ENCODE measurements around the gene DHPS.
"Not testable (repeated sequence)": the region's sequence is repeated elsewhere in the genome, so short reads cannot be mapped to it uniquely, and the experiment has no call there.

The DHPS gene

DNA sequence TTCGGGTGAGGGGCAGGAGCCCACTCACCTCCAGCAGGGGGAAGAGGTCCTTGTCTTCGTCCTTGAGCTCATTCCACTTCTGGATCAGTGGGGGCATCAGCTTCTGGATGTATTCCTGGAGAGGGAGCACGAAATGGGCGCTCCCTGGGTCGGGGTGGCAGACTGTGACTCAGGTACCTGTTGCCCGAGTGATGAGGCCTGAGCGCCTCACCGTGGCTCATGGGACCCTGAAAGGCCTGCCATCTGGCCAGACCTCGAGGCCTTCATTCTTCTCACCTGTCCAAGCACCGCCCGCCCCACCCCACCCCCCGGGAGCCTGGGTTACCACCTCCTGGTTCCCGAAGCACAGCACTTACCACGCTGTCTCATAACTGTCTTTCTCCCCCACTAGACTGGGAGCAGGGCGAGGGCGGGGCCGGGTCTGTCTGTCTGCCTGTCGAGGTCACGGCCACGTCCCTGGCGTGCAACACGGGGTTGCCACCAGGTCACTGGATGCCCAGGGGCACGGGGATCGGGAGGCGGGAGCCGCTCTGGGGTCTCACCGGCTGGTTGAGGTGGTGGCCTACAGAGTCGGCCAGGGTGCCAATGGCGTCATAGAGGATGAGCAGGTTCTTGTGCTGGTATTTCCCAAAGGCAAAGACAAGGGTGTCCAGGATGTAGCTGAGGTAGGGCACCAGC is 24.1 kb upstream of the DHPS start:
- DNase-seq (ENCODE audit: low spot score) = no peak

DNA sequence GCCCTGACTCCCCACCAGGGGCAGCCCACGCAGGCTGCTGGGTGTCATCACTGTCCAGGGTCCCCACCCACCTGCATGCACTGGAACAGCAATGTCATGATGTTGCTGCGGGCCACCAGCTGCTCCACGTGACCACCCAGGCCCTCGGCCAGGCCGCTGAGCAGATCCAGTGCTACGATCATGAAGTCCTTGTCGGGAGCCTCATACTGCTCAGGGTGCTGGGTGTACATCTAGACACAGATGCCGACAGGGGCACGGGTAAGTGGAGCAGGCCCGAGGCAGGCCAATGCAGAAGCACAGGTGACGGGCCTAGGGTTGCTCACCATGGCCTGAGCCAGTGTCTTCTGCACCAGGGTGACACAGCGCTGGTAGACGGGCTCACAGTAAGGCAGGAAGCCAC is 23.5 kb upstream of the DHPS start:
- no peak for DNase-seq (ENCODE audit: low spot score)

DNA sequence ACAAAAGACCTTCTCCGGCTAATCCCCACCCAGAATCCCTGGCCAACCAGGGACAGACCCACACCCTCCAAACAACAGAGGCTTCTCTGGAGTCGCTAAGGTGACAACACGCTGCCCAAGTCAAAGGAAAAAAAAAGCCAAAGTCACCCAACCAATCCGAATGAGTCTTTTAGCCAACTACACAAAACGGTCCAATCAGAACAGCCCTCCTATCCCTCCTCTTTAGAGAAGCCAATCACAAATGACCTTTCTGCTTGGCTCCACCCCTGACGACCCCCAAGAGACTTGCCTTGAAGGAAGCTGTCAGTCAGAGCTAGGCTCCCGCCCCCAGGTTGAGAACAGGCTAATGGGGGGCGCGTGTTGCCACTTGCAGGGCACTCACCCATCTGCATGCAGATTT is 21.4 kb upstream of the DHPS start:
- DNase-seq (ENCODE audit: low spot score) = no peak

DNA sequence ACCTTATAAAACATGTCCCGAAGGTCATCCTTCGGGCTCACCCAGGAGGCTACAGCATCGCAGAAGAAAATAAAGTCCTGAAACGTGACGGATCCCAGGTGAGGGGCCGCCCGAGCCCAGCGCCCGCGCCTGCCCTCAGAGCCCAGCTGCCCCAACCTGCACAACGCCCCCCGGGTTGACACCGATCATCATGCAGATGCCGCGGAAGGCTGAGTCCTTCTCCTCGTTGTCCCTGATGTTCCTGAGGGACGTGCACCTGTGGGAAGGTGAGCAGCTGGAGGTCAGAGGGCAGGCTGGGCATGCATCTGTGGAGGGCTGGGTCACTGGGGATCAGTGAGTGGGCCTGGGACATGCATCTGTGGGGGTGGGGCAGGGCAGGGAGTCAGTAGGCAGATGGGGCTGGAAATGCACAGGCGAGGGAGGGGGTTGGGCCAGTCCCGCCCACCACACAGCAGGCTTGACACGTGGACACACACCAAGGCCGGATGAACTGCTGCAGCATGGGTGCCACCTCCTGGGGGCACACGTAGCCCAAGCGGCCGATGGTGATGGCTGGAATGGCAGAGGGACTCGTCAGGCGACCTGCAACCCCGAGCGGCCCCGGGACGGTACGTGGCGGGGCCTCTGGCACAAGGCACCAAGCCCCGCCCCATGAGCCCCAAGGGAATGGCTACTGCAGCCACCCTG is 20.1 kb upstream of the DHPS start:
- no peak for DNase-seq (ENCODE audit: low spot score)

DNA sequence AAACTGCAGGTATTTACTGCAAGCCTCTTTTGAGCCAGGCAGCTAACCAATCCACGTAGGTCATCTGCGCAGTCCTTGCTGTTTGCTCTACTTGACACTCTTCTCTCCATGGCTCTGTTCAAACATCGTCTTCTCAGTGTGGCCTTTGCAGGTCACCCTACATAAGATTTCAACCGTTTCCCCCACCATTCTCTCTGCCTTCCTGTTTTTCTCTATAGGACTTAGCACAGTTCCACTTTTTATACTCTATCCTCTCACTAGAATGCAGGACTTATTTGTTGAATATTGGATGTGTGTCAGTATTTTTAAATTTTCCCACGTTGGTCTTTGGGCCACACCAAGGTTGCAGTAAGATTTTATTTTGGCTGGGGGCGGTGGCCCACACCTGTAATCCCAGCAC is 16.5 kb upstream of the DHPS start:
- no peak for DNase-seq (ENCODE audit: low spot score)

DNA sequence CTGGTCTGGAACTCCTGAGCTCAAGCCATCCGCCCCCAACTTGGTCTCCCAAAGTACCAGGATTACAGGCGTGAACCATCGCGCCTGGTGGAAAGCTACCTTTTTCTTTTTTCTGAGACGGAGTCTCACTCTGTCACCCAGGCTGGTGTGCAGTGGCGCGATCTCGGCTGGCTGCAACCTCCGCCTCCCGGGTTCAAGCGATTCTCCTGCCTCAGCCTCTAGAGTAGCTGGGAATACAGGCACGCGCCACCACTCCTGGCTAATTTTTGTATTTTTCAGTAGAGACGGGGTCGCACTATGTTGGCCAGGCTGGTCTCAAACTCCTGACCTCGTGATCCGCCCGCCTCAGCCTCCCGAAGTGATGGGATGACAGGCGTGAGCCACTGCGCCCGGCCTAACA is 15.7 kb upstream of the DHPS start:
- DNase-seq (ENCODE audit: low spot score) = not testable (repeated sequence)

DNA sequence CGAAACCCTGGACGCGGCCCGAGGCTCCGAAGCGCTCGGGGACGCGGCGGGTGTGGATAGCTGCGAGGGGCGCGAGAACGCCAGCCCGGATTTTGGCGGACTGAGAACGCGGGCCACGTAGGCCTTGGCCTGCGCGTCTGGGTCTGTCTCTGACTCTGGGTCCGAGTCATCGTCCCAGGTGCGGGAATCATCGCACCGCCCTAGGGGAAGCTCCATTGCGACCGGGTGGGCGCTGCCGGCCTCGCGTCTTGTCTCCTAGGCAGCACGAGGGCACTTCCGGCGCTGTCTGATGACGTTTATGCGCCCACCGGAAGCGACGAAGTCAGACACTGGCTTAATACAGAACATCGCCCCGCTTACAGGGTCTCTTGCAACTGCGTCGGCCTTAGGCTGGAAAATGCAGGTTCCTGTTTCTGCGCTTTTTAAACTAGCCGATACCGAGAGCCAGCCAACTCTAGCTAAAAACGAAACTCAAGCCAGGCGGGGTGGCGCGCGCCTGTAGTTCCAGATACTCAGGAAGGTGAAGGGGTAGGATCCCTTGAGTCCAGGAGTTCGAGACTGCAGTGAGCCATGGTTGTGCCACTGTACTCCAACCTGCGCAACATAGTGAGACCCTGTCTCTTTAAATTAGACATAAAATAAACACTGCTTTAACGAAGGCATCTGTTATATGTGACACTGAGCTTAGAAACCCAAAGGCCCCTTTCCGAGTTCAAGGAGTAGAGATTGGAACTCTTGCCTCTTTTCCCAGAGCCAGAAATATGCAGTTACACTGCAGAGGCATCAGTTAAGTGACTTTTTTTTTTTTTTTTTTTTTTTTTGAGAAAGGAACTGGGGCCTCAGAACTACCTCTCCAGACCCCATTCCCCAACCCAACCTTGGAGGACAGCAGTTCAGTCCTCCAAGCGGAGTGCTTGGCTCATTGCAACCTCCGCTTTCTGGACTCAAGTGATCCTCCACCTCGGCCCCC is 15.0 kb upstream of the DHPS start, which contains the start of gene FBXW9:
Gene FBXW9, minus strand, starts transcription at position 266 of the 970 bp plus-strand sequence. Its CDS starts 50 bp downstream, at position 216.
- DNase-seq (ENCODE audit: low spot score) = peak; percentile 96

DNA sequence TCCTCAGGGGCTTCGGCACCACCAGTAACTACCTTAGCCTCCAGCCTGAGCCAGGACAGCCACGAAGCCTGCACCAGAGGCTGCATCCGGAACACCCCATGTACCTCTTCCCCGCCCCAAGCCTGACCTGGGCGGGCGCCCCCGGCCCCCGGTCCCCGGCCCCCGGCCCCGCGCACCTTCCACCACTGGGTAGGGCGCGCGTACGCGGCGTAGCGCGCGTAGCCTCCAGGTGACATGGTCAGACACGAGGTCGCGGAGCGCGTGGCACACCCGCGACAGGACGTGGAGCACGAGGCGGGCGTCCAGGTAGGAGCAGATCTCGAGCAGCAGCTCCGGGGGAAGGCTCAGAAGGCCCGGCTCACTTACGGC is 14.3 kb upstream of the DHPS start:
- no peak for DNase-seq (ENCODE audit: low spot score)

DNA sequence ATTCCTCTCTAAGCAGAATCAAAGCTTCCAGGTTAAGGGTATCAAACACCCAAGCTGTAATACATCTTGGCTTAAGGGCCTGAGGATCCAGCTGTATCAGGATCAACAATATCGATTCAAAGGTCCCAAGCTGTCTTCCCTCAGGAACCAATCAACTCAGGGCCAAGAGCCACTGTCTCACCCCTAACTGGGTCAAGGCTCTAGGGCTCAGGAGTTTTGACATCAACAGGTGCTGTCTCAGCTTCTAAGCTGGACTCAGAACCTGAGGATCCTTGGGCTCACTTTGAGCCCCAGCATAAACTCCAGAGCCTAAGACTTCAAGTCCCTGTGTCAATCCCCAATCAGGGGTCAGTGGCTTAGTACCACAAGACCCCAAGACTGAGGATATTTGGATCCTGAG is 13.8 kb upstream of the DHPS start:
- no peak for DNase-seq (ENCODE audit: low spot score)

DNA sequence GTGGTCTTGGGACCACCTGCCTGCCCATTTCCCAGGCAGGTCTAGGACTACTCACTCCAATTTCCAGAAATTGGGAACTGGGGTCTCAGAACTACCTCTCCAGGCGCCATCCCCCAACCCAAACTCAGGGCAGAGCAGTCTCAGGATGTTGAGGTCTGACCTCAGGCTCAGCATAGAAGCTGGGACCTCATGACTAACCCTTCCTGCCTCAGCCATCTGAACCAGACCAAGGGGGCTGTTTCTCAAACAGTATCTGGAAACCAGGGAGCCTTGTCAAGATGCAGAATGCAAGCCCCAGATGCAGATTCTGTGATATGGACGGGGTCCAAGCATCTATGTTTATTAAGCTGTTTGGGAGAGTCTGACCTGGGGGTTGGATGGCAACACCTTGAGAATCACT is 13.4 kb upstream of the DHPS start:
- no peak for DNase-seq (ENCODE audit: low spot score)

DNA sequence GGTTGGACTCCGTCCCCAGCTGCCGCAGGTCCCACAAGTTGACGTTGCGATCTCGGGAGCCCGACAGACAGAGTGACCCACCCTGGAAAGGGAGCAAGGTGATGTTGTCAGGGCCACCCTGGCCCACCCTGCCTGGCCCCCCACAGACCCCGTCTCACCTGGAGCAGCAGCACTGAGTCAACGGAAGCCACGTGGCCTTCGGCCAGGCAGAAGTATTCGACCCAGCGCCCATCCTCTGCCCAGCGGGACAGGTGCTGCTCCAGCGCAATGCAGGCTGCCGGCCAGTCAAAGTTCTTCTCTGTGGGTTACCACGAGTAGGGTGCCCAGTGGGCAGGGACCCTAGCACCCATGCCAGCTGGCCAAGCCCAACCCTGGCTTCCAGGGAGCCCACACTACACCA is 13.0 kb upstream of the DHPS start:
- no peak for DNase-seq (ENCODE audit: low spot score)

DNA sequence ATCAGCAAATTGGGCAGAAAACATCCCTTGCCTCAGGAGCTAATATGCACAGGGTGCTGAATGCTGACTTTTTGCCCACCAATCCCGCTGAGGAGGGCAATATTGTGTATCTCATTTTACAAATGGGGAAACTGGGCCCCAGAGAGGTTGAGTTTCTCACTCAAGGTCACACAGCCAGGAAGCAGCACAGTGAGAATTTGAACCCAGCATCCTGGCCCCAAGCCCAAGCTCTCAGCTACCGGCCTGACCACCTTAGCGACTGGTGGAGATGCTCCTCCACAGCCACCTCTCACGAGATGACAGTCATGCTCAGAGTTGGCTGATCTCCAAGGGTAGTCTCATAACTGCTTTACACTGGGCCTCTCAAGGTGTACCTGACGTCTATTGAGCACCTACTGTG is 11.3 kb upstream of the DHPS start:
- no peak for DNase-seq (ENCODE audit: low spot score)

DNA sequence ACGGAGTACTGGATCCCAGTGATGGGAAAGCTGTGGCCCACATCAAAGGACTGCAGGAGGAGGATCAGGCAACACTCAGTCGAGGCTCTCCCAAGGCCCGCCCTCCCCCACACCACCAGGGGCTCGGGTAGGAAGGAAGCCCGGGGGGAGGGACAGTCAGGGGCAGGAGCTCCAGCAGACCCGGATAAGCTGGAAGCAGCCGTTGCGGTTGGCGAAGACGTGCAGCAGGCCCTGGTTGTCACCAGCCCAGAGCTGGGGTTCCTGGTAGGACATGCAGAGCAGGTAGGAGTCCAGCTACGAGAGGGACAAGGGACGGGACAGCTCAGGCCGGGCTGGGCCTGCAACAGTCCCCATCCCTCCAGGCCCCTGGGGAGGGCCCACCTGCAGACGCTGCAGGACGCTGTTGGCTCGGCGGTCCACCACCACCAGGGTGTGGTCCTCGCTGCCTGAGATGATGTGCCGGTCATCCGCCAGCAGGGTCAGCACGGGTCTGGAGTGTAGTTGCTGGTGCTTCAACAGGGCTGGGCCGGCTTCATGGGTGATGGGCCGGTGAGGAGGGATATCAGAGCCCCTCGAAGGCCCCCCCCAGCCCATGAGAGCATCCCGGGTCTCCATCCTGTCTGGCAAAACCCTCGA is 8.0 kb upstream of the DHPS start:
- DNase-seq (ENCODE audit: low spot score) = no peak

DNA sequence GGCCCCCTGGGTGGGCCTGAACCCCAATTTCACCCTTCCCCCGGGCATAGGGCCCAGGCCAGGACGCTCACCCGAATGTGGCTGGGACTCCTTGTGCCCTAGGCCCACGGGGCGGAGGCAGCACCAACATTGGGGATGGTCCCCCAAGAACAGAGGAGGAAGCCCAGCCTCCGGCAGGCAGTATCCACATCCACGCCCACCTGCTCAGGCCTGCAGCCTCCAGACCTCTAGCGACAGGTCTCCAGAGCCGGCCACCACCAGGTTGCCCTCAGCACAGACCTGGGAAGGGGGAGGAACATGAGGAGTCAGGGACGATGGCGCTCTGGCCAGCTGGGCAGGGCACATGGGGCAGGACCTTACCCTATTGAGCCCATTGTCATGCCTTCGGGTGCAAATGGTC is 7.3 kb upstream of the DHPS start:
- no peak for DNase-seq (ENCODE audit: low spot score)

DNA sequence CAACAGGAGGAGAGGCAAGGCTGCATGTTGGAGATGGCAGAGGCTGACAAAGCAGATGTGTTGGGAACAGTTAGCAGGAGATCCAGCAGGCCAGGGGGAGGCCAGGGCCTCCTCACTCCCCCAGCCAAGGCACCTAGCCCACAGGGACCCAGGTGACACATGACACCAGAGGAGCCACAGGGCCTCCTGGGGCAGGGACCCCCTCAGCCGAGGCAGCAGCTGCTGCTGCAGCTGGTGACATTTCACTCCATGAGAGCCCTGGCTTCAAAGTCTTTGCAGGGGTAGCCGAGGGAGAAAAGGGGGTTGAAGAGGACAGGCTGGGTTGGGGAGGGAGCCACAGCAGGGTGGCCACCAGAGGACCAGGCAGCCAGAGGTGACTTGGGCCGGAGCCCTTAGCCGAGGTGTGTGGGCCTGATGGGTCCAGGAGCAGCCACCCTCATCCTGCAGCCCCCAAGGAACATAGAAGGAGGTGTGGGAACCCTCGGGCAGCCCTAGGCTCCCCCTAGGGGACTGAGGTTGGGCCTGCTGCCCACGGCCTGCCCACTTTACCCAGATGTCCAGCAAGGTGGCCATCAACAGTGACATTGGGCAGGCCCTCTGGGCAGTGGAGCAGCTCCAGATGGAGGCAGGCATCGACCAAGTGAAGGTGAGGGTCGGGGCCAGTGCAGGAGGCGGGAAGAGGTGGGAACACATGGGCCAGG is 6.0 kb upstream of the DHPS start, which contains the start of gene GNG14:
Gene GNG14, plus strand, starts transcription at position 503 of the 701 bp plus-strand sequence. Its CDS starts 51 bp downstream, at position 554.
- no peak for DNase-seq (ENCODE audit: low spot score)

DNA sequence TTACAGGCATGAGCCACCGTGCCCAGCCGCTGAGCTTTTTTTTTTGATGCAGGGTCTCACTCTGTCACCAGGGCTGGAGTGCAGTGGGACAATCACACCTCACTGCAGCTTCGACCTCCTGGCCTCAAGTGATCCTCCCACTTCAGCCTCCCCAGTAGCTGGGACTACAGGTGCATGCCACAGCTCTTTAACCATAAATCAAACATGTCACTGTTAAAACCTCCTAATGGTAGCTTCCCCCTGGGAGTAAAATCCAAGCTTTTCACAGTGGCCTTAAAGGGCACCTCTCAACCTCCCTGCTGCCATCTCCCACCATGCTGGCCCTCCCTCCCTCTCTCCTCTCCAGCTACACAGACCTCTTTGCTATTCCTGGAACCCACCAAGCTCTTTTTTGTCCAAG is 4.2 kb upstream of the DHPS start:
- DNase-seq (ENCODE audit: low spot score) = no peak

DNA sequence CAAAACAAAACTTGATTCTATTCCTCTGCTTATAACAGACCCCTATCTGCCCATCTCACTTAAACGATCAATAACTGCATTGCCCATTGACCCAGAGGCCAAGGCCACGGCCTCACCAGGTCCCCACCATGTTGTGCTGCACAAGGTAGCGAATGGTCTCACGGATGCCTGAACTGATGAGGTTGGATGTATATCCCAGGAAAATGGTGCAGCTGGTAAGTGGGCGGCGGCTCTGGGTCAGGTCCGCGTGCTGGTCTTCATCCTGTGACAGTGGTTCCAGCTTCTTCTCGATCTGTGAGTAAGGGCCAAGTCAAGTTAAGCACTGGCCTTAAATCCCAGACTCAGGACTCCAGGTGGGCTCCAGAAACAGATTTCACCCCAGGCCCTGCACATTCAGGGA is 1.6 kb downstream of the DHPS start:
- DNase-seq (ENCODE audit: low spot score) = no peak

DNA sequence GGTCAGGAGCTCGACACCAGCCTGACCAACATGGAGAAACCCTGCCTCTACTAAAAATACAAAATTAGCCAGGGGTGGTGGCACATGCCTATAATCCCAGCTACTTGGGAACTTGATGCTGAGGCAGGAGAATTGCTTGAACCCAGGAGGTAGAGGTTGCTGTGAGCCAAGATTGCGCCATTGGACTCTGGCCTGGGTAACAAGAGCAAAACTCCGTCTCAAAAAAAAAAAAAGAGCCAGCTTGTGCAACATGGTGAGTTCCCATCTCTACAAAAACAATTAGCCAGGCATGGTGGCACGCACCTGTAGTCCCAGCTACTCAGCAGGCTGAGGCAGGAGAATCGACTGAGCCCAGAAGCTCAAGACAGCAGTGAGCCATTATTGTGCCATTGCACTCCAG is 3.6 kb downstream of the DHPS start:
- not testable (repeated sequence) for DNase-seq (ENCODE audit: low spot score)

DNA sequence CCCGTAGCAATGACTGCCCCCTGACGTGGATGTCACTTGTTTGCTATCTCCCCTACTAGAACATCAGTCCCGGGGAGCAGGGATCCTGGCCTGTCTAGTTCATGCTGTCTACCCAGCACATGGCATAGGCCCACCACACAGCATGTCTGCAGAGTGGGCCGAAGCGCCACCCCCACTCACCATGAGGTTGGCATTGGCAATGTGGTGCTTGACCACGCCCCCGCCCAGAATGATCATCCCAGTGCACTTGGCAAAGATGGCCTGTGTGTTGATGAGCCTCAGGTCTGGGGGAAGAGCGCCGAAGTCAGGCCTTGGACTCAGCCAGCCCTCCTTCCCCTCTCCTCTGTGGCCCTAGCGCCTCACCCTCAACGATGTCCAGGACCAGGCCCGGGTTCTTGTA is 4.8 kb downstream of the DHPS start:
- DNase-seq (ENCODE audit: low spot score) = no peak

DNA sequence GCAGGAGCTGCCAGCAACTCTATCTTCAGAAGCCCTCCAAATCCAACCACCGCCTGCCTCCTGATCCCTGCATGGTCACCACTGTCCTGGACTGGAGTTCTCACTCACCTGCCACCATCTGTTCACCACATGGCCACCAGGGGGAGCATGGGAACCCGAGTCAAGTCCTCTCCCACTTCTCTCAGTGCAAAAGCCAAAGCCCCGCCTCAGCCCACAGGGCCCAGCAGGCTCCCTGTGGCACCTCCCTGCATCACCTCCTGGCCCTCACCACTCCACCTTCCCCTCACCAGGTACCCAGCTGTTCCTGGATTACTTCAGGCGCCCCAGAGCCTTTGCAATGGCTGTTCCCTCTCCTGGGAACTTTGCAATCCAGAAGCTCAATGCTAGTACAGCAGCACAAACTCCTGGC is 5.3 kb downstream of the DHPS start:
- peak; percentile 83 for DNase-seq (ENCODE audit: low spot score)

DNA sequence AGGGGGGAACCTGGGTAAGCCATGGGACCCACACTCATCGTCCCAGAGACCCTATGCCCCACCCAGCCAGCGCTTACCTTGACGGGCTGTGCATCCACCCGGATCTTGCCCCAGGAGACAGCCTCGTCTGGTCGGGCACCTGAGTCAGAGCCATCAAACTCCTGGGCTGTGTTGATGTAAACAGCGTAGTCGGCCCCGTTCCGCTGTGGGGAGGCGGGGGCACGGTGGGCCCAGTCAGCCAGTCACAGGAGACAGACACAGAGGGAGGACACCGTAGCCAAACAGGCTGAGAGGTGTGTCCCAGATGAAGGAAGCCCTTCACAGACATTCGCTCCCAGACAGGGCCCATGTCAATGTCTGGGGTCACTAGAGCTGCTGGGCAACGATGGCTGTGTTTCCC is 5.7 kb downstream of the DHPS start:
- DNase-seq (ENCODE audit: low spot score) = no peak

DNA sequence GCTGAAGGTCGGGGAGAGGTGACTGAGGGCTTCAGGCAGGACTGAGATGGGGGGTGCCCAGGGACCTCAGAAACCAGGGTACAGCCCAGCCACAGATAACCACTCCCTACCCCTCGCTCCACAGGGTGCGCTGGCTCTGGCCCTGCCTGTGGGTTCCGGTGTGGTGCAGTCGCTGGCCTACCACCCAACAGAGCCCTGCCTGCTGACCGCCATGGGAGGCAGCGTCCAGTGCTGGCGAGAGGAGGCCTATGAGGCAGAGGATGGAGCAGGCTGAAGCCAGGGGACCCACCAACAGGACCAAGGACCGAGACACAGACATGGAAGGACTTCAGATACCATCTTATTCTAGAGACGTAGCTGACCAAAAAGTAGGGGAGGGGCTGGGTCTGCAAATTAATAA is 6.3 kb downstream of the DHPS start:
- DNase-seq (ENCODE audit: low spot score) = no peak
